Fibroblast of skin of right biceps (primary cell): Measurements from ENCODE around the gene IKZF2.
A peak's percentile ranks its signal among the peaks of the same experiment; 100 is the strongest.

ENCODE experiments used
- DNase-seq: peaks from one replicate; pipeline ENCODE4 v3.0.0-alpha.2; 2013

IKZF2 gene

DNA sequence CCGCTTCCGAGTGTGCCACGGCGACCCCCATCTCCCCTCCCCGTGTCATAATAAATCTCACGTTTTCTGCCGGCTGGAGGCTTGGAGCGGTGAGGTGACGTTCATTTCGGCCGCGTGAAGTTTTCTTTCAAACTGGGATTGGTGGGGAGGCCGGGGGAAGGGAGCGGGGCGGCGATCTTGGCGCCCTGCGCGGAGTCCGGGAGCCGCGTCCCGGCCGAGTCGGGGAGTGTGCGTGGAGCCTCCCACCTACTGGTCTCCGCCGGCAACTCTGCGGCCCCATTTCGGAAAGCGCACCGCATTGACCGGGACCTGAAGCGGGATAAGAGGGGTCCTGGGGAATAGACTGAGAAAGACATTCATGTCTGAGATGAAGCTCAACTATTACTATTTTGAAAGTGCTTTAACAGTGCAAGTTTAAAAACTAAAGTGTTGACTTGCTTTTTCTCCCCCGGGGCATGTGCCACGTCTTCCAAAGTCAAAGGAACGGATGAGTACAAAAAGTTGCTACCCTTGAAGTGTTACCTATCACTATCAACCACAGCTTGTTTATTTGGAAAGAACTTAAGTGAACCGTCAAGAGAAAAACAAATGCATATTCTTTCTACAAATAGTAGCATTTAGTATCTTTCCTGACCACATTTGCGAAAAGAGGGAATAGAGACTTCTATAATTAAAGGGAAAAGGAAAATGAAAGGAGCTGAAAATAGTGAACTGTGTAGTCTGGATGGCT is 818 bp upstream of the IKZF2 start:
- DNase-seq, result peak; percentile 47

DNA sequence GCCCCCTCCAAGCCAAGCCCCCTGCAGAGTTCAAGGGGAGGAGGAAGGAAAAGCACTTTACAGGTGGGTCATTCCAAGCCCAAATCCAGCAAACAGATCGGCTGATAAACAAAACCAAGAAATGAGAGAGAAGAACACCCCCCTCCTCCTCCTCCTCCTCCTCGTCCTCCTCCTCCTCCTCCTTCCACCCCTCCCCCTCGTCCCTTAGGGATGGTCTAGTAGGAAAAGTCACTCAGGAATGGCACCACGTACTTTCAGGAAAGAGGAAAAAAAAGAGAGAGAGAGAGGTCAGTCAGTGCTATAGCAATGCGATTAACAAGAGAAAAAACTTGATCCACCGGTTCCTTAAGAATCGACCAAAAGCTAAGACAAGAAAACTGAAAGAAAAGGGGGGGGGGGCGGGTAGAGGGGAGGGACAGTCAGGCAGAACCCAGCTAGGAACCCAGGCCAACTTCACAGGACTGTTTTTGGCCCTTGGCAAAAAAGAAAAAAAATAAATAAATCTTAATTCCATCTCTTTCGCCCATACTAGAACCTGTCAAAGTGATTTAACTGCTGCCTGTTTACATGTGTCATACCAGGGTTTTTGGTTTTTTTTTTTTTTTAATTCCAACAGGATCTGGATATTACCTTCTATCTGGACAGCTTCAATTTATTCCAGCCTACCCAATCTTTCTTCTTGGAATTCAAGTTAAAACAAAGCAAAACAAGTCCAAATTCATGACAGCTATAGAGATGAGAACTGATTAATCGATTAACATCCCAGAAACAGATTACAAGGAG is 906 bp downstream of the IKZF2 start:
- DNase-seq, result no peak

DNA sequence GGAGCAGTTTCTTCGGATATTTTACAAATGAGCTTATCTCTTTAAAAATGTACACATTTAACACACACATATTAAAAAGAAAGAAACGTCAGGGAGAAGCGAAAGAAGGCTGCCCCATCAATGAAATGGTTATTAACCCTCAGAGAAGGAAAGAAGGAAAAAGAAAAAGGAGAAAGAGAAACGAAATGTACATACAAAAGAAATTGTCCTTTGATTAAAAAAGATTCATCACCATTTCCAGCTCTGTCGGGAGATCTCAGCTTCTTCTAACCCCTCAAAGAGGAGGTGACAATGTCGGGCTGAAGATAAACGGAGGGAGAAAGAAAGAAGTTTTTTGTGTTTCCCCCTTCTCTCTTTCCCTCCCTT is 1.5 kb downstream of the IKZF2 start:
- no peak for DNase-seq

DNA sequence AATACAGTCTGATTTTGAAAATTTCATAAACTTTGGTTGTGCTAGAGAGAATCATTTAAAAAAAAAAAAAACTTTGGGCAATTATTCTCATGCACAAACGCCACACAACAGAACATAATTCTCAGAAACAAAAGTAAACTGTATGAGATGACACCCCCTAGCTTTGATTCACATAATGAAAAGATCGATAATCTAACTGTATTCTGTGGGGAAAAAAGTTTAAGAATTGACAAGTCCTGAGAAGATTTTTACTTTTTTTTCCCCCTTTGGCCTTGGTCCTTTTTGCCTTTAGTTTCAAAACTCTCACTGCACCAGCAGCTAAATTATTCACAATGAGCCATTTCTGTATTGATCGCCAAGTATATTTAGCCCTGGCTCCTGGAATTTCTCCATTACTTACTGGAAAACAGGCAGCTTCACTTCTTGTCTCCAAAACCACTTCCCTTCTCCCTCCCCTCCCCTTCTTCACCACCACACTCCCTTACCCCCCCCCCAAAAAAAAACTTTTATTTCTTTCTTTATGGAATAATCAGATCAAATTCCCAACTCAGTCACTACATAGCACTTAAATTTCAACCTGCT is 2.0 kb downstream of the IKZF2 start:
- no peak for DNase-seq

DNA sequence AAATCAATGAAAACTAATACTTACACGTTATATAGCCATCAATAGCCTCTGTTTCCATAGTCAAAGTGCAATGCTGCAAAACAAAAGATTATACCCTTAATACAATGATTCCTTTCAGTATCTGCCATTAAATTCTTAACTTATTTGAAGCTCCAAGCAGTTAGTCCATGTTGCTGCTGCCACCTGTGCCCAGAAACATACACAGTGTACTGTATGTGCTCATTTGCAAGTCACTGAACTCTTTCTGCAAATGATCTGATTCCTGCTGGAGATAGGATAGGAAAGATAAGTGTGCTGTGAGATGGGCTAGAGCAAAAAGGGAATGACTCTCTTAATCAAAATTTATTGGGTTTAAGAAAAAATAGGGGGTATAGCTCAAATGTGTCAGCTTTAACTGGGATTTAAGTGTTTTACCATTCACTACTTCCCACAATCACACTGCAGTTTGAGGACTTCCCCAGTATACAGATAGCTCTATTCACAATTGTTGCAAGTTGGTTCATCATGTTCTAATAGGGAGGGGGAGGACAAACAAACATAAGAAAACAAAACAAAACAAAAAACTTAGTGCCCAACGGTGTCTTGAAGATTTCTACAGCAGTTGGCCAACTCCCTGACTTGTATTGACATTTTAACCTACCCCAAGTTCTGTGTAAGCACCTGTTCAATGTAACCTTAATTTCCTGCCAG is 2.7 kb downstream of the IKZF2 start:
- no peak for DNase-seq

- DNase-seq, result no peak
Measured at GRCh38 chr2:213147538-213147937, 3.9 kb downstream of the IKZF2 start.

- DNase-seq, result no peak
Measured at GRCh38 chr2:213145715-213146242, 5.6 kb downstream of the IKZF2 start.

GRCh38 chr2:213137064-213137463 is 14.3 kb downstream of the IKZF2 start:
- no peak for DNase-seq

DNA sequence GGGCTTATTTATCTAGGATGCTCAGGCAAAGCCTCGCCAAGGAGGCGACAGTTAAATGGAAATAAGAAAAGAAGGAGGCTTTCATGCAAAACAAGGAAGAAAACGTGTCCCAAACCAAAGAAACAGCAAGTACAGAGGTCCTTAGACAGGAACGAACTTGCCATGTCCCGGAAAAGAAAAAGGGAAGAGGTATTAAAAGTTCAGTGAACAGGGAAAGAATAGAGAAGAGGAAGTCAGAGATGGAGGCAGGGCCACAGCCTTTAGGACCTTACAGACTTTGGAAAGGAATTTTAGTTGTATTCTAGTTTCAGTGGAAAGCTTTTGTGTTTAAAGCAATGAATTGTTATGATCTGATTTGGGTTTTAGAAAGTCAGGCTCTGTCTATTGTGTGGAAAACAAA is 22.1 kb downstream of the IKZF2 start:
- no peak for DNase-seq

DNA sequence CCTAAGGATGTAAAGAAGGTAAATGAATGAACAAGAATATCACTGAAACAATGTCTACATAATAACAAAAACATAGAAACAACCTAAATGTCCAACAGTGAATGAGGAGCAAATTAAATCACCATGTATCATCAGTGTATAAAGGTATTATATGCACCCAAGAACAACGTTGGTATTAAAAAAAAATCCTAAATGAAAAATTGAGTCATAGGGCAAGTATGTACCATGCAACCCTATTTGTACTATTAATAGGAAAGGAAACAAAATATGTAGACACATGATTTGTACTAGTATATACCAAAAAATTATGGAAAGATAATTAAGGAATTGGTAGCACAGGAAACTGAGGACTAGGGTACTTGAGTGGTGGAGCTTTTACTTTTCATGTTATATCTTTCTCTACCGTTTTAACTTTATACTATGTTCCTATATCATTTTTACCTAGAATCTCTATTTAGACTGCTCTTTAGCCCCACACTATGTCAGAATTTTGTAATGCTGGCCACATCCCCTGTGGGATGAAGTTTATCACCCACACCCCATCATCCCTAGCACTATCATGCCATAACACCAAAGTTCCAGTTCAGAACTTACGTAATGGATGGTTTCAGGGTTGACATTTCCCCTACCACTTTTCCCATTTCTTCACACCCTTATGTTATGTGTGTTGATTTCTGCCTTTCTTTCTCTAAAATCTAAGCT is 25.6 kb downstream of the IKZF2 start:
- no peak for DNase-seq

DNA sequence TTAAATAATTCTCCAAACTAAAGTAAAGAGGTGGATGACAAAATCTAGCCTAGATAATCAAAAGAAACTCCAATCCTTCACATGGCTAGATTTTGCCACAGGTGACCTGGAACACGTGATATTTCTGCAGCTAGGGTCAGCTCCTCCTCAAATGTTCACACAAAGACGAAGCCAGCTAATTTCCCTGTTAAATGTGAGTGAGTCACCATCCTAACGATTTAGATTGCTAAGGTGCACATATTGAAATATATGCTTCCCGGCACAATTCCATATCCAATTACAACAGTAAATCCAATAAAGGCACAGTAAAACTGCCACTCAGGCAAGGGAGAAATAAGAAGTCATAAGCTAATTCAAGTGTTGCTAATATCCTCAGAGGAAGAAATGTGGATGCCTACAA is 28.7 kb downstream of the IKZF2 start:
- DNase-seq, result no peak

DNA sequence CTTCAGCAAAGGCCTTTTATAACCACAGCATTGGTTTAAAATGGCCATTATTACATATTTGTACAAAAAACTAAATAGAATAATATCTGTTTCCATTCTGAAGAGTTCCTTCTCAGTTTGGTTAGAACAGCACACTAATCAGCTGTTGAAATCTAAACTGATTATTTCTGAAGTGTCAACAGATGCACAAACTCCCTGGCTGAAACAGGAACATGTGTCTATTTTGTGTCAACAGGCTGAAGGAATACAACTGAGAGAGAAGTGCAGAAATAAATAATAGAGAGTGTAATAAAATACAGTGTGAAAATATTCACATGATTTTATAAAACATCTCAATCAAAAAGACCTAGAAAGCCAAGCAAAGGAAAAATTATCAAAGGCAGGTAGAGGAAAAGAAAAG is 29.7 kb downstream of the IKZF2 start:
- no peak for DNase-seq

DNA sequence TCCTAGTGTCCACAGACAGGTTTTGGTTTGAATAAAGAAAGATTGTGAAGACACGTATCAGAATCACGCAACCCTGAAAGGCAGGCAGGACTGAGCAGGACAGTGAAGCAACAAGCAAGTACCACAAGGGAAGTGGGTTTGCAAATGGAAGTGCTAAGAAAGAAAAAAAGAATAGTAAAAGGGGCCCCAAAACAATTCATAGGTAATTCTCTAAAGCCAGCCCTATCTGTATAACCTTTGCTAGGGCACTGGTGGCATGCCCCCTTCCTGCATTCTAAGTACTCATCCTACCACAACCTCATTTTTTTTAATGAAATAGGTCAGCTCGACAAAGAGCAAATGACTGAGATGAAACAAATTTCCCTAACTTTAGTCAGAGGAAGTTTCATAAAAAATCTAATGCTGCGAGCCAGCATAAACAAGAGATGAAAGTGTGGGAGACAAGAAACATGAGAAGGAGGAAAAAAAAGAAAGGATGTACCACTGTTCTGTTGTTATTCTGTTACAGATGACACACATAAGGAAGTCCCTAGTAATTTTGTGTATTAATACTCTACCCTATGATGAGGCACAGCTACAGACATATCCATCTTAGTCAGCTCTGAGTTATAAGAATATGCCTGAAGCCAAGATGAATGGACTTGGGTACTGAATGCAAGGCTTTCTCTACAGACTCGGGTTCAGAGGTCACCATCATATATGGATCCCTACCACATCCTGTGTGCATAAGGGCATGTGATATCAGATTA is 32.2 kb downstream of the IKZF2 start:
- DNase-seq, result peak; percentile 35

DNA sequence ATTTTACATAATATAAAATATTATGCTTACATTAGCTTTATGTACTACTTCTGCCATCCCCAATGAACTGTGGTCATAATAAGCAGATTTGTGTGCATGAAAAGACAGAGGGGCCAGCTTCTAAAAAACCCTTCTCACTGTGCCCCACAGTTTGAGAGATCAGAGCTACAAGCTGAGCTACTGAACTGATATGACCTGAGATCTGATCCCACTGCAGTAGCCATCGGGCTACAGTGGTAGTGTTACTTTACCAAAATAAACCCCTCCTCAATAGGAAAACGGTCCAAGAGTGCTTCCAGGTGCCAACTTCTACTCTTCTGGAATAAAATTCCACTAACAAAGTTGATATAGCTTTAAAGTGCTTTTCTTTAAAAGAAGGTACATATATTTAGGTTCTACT is 43.1 kb downstream of the IKZF2 start:
- no peak for DNase-seq

GRCh38 chr2:213107728-213108127 is 43.7 kb downstream of the IKZF2 start:
- DNase-seq, result no peak

DNA sequence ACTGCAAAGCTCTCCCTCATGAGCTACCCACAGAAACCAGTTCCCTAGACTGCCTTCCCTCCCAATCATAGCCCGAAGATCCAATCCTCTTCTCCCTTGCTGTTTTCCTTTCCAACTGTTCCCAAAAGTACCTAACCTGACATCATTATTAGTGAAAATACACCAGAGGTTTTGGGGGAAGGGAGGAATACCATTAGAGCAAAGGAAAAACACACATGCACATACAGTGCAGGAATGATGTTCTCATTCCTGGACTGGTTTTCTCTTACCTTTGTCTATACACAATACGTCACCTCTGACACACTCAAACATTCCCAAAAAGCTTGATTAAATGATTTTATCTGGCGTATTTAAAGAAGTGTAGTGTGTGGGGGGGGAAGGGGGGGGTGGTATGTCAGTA is 46.2 kb downstream of the IKZF2 start:
- DNase-seq, result no peak

GRCh38 chr2:213104903-213105202 is 46.6 kb downstream of the IKZF2 start:
- DNase-seq, result no peak

DNA sequence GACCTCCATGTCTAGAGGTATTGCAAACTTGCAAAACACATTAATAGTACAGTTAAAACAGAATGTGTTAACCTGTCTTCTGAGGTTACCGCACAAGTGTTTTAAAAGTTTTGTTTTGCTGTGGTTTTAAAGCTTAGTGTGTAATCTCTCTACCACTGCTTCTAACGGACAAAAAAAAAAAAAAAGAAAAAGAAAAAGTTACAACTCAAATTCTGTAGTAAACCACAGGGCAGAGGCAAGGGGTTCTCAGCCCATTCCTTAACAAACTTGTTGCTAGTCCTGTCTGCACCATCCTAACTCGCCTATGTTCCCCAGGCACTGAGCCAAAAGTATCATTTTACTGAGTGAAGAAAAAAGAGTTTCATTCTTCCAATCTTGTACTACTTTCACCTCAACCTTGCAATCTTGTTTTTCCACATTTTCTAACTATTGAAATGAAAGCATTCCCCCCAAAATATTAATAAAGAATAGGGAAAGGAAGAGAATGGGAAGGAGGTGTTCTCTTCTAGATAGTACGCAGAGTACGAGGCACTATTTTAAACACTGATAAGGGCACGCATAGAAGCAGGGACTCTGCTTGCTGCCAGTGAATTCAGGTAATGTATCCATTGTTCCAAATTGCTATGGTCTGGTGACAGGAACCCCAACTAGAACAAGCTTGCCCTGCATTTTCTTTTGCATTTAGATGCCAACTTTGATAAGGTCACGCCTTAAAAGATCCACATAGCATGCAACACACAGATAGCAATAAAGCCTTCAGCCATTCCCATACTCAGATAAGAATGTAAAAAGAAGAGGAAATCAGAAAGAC is 47.1 kb downstream of the IKZF2 start:
- peak; percentile 21 for DNase-seq

DNA sequence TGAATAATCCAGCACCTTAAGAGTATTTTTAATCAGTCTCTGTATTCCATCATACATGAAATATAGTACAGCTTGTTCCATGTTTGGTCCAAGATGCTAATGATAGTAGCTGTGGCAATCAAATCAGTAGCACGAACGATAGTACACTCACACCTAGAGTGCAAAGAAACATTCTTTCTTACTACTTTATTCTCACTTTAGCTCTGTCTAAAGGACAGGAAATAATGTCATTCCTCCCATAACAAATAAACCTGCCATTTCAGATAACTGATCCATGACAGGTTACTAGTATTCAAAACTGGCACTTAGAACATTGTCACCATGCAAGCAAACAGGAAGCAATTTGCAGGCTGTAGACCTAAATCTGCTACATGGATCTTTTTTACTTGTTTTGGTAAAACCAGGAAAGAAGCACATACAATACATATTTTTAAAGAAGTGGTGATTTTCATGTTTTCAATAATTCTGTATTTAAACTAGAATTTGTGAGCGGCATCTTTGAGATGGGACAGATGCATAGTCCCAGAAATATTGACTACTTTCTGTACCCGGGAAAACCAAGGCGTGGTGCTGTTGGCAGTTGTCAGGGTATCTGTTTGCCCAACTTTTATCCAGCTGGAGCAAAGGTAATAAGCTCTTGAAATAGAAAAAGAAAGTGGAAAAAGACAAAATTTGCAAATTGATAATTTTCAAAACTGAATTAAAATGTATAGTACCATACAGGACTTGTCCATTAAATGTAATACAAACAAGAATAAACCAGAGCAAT is 49.5 kb downstream of the IKZF2 start:
- DNase-seq, result no peak

DNA sequence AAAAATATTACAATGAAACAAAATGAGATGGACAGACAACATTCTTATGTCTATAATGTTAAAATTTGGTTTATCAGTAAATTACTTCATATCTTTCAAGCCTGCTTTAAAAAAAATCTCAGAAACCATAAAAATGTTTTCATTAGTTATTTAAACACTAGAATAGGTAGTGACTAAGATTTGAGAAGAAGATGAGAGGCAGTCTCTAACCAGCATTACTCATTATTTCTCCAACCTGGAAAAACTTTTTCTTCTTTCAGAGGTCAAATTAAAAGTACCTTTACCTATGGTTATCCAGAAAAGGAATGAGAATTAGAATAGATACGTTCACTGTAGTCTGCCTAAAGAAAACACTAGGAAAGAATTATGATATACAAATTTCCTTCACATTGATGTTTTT is 50.3 kb downstream of the IKZF2 start:
- no peak for DNase-seq

DNA sequence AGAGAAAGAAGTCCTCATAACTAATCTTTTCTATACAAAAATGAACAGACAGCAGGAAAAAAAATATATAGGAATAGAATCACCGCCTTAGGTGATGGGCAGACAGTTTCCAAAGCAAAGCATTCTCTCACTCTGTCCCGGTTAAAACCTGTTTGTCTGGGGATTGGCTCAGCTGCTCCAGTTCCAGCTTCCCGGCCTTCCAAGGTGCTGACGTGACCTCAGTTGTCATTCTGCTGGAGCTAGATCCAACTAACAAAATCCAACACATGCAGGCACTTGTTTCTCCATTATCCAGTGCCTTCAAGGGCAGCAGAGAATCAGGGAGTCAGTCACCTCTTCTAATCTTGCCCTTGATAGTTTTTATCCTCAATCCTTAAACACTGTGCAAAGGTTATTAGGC is 52.8 kb downstream of the IKZF2 start:
- DNase-seq, result no peak
